ENCODE results near the gene BRIP1. TPM values are rescaled to one million over a fixed set of nuclear protein-coding genes. Genes with fewer than 3 reads are reported as not detected.
"Not testable (repeated sequence)": the region's sequence is repeated elsewhere in the genome, so short reads cannot be mapped to it uniquely, and the experiment has no call there.

BRIP1 gene
- total RNA-seq, 2 experiments from 2014 or later: 20.1 TPM

GRCh38 chr17:61774087-61774486 lies 89.2 kb downstream of the BRIP1 start:
- H3K27ac Mint-ChIP-seq; DNase-seq; H3K4me3 Mint-ChIP-seq; POLR2A ChIA-PET; H3K27me3 Mint-ChIP-seq; H3K4me1 Mint-ChIP-seq; ATAC-seq (ENCODE audit: low read depth): not testable (repeated sequence)
- peaks cover 50% of the 10 kb centered on the region for H3K36me3 Mint-ChIP-seq
- peaks cover 13% of the 10 kb centered on the region for H3K9me3 Mint-ChIP-seq

GRCh38 chr17:61770752-61771533 lies 92.4 kb downstream of the BRIP1 start:
- H3K27ac Mint-ChIP-seq: no peak overlapping the region
- POLR2A ChIA-PET: no interaction called here
- ATAC-seq (ENCODE audit: low read depth) (no peak), DNase-seq (no peak)
- H3K27me3 Mint-ChIP-seq: no peaks in the 10 kb centered on the region
- no peak overlapping the region for H3K4me3 Mint-ChIP-seq
- H3K4me1 Mint-ChIP-seq: no peaks in the 10 kb centered on the region
- peaks cover 13% of the 10 kb centered on the region for H3K9me3 Mint-ChIP-seq
- peaks cover 59% of the 10 kb centered on the region for H3K36me3 Mint-ChIP-seq

GRCh38 chr17:61770043-61770442 lies 93.3 kb downstream of the BRIP1 start:
- POLR2A ChIA-PET: no interaction called here
- Mint-ChIP-seq H3K4me3 (no peak overlapping the region), H3K36me3 (peaks cover 61% of the 10 kb centered on the region), H3K27me3 (no peaks in the 10 kb centered on the region), H3K27ac (no peak overlapping the region), H3K9me3 (peaks cover 13% of the 10 kb centered on the region), H3K4me1 (no peaks in the 10 kb centered on the region)
- no peak for ATAC-seq (ENCODE audit: low read depth)
- no peak for DNase-seq

GRCh38 chr17:61768405-61768804 lies 94.9 kb downstream of the BRIP1 start:
- H3K4me3 Mint-ChIP-seq: no peak overlapping the region
- no peaks in the 10 kb centered on the region for H3K27me3 Mint-ChIP-seq
- POLR2A ChIA-PET: no interaction called here
- no peak for DNase-seq
- peaks cover 13% of the 10 kb centered on the region for H3K9me3 Mint-ChIP-seq
- H3K4me1 Mint-ChIP-seq: no peaks in the 10 kb centered on the region
- H3K27ac Mint-ChIP-seq: no peak overlapping the region
- no peak for ATAC-seq (ENCODE audit: low read depth)
- H3K36me3 Mint-ChIP-seq: peaks cover 57% of the 10 kb centered on the region

GRCh38 chr17:61766520-61766919 lies 96.8 kb downstream of the BRIP1 start:
- ATAC-seq (ENCODE audit: low read depth): no peak
- POLR2A ChIA-PET: no interaction called here
- no peaks in the 10 kb centered on the region for H3K4me1 Mint-ChIP-seq
- H3K4me3 Mint-ChIP-seq: no peak overlapping the region
- no peak for DNase-seq
- no peaks in the 10 kb centered on the region for H3K27me3 Mint-ChIP-seq
- H3K36me3 Mint-ChIP-seq: peaks cover 62% of the 10 kb centered on the region
- H3K27ac Mint-ChIP-seq: no peak overlapping the region
- peaks cover 14% of the 10 kb centered on the region for H3K9me3 Mint-ChIP-seq

GRCh38 chr17:61764846-61765245 lies 98.5 kb downstream of the BRIP1 start:
- no peak for ATAC-seq (ENCODE audit: low read depth)
- DNase-seq: no peak
- Mint-ChIP-seq H3K27me3 (no peaks in the 10 kb centered on the region), H3K27ac (no peak overlapping the region), H3K4me1 (no peaks in the 10 kb centered on the region), H3K36me3 (peaks cover 64% of the 10 kb centered on the region), H3K4me3 (no peak overlapping the region), H3K9me3 (peaks cover 5% of the 10 kb centered on the region)
- POLR2A ChIA-PET: no interaction called here

- no peak overlapping the region for H3K4me3 Mint-ChIP-seq
- H3K27me3 Mint-ChIP-seq: no peaks in the 10 kb centered on the region
- DNase-seq: no peak
- peaks cover 6% of the 10 kb centered on the region for H3K9me3 Mint-ChIP-seq
- no peak for ATAC-seq (ENCODE audit: low read depth)
- peaks cover 56% of the 10 kb centered on the region for H3K36me3 Mint-ChIP-seq
- no peak overlapping the region for H3K27ac Mint-ChIP-seq
- POLR2A ChIA-PET: no interaction called here
- H3K4me1 Mint-ChIP-seq: peaks cover 9% of the 10 kb centered on the region
Observed at GRCh38 chr17:61761827-61762226, 101.5 kb downstream of the BRIP1 start.

GRCh38 chr17:61759362-61759761 lies 104.0 kb downstream of the BRIP1 start:
- Mint-ChIP-seq H3K27ac (no peak overlapping the region), H3K4me1 (peaks cover 9% of the 10 kb centered on the region), H3K9me3 (peaks cover 6% of the 10 kb centered on the region), H3K36me3 (peaks cover 60% of the 10 kb centered on the region), H3K4me3 (no peak overlapping the region), H3K27me3 (no peaks in the 10 kb centered on the region)
- POLR2A ChIA-PET: no interaction called here
- DNase-seq: no peak
- ATAC-seq (ENCODE audit: low read depth): no peak

GRCh38 chr17:61758430-61758829 lies 104.9 kb downstream of the BRIP1 start:
- no peaks in the 10 kb centered on the region for H3K27me3 Mint-ChIP-seq
- H3K27ac Mint-ChIP-seq: no peak overlapping the region
- DNase-seq (no peak), ATAC-seq (ENCODE audit: low read depth) (no peak)
- H3K4me1 Mint-ChIP-seq: peaks cover 9% of the 10 kb centered on the region
- POLR2A ChIA-PET: no interaction called here
- peaks cover 6% of the 10 kb centered on the region for H3K9me3 Mint-ChIP-seq
- H3K36me3 Mint-ChIP-seq: peaks cover 57% of the 10 kb centered on the region
- H3K4me3 Mint-ChIP-seq: no peak overlapping the region

- H3K4me3 Mint-ChIP-seq: no peak overlapping the region
- DNase-seq (no peak), ATAC-seq (ENCODE audit: low read depth) (peak; percentile 26)
- peaks cover 9% of the 10 kb centered on the region for H3K4me1 Mint-ChIP-seq
- no peaks in the 10 kb centered on the region for H3K27me3 Mint-ChIP-seq
- H3K27ac Mint-ChIP-seq: no peak overlapping the region
- peaks cover 45% of the 10 kb centered on the region for H3K36me3 Mint-ChIP-seq
- POLR2A ChIA-PET: no interaction called here
- H3K9me3 Mint-ChIP-seq: peaks cover 1% of the 10 kb centered on the region
Observed at GRCh38 chr17:61757168-61757567, 106.2 kb downstream of the BRIP1 start.

GRCh38 chr17:61756561-61756960 lies 106.8 kb downstream of the BRIP1 start:
- Mint-ChIP-seq H3K4me1 (peaks cover 9% of the 10 kb centered on the region), H3K4me3 (no peak overlapping the region), H3K27me3 (no peaks in the 10 kb centered on the region), H3K9me3 (peaks cover 1% of the 10 kb centered on the region), H3K36me3 (peaks cover 40% of the 10 kb centered on the region), H3K27ac (no peak overlapping the region)
- DNase-seq (no peak), ATAC-seq (ENCODE audit: low read depth) (no peak)
- POLR2A ChIA-PET: no interaction called here

- peaks cover 34% of the 10 kb centered on the region for H3K36me3 Mint-ChIP-seq
- no peaks in the 10 kb centered on the region for H3K27me3 Mint-ChIP-seq
- H3K4me3 Mint-ChIP-seq: no peak overlapping the region
- H3K4me1 Mint-ChIP-seq: peaks cover 14% of the 10 kb centered on the region
- DNase-seq (no peak), ATAC-seq (ENCODE audit: low read depth) (no peak)
- H3K27ac Mint-ChIP-seq: no peak overlapping the region
- peaks cover 1% of the 10 kb centered on the region for H3K9me3 Mint-ChIP-seq
- POLR2A ChIA-PET: no interaction called here
Observed at GRCh38 chr17:61755668-61756067, 107.7 kb downstream of the BRIP1 start.

- Mint-ChIP-seq H3K4me1 (peaks cover 18% of the 10 kb centered on the region), H3K27me3 (no peaks in the 10 kb centered on the region), H3K27ac (no peak overlapping the region), H3K4me3 (no peak overlapping the region), H3K9me3 (peaks cover 1% of the 10 kb centered on the region), H3K36me3 (peaks cover 29% of the 10 kb centered on the region)
- DNase-seq: no peak
- POLR2A ChIA-PET: no interaction called here
- no peak for ATAC-seq (ENCODE audit: low read depth)
Observed at GRCh38 chr17:61755078-61755477, 108.2 kb downstream of the BRIP1 start.

- Mint-ChIP-seq H3K36me3 (peaks cover 26% of the 10 kb centered on the region), H3K4me1 (peaks cover 18% of the 10 kb centered on the region), H3K9me3 (peaks cover 1% of the 10 kb centered on the region), H3K27ac (no peak overlapping the region), H3K27me3 (no peaks in the 10 kb centered on the region), H3K4me3 (no peak overlapping the region)
- ATAC-seq (ENCODE audit: low read depth) (no peak), DNase-seq (no peak)
- POLR2A ChIA-PET: no interaction called here
Observed at GRCh38 chr17:61754124-61754523, 109.2 kb downstream of the BRIP1 start.
